DND-41 (cell line): ENCODE data around the gene PGBD5.

Source experiments
- ATAC-seq: fragments of 200-7000 bp; cut with Tn5 transposase; 3 replicates; pipeline ENCODE4 v1.9.1; 2021; ENCODE audit warnings: low read depth; ENCODE audit not compliant: insufficient read depth
- DNase-seq: peaks from one replicate; pipeline ENCODE4 v3.0.0-alpha.2; 2020
- H2AFZ ChIP-seq: 2 replicates; pipeline ENCODE4 v1.6.0; 2012; ENCODE audit warnings: low read depth, low read length
- H3K27ac ChIP-seq: 2 replicates; pipeline ENCODE4 v1.5.1; 2012; ENCODE audit warnings: low read length, inconsistent platforms
- H3K27me3 ChIP-seq: fragments of 200-600 bp; sonication (generic); 2 replicates; pipeline ENCODE4 v1.6.0; 2012; ENCODE audit warnings: low read length, mild to moderate bottlenecking, inconsistent platforms; ENCODE audit not compliant: insufficient read depth, poor library complexity
- H3K36me3 ChIP-seq: 2 replicates; pipeline ENCODE4 v1.5.1; 2012; ENCODE audit warnings: low read length, inconsistent platforms; ENCODE audit not compliant: insufficient read depth
- H3K4me1 ChIP-seq: 2 replicates; pipeline ENCODE4 v1.5.1; 2012; ENCODE audit warnings: mild to moderate bottlenecking, low read length; ENCODE audit not compliant: insufficient read depth
- H3K4me2 ChIP-seq: 2 replicates; pipeline ENCODE4 v1.6.0; 2012; ENCODE audit warnings: mild to moderate bottlenecking, moderate library complexity, low read length, inconsistent platforms; ENCODE audit not compliant: insufficient read depth
- H3K4me3 ChIP-seq, 2 experiments: fragments of 200-600 bp in 1 of 2; shearing (Covaris generic) in 1 of 2; 2 replicates each; pipeline ENCODE4 v1.5.1; 2012 to 2016; ENCODE audit warnings: inconsistent platforms in 2 of 2, low read length in 2 of 2, mild to moderate bottlenecking in 2 of 2, low read depth in 1 of 2, moderate library complexity in 1 of 2
- H3K79me2 ChIP-seq: 2 replicates; pipeline ENCODE4 v1.6.0; 2012; ENCODE audit warnings: low read length, inconsistent platforms; ENCODE audit not compliant: insufficient read depth
- H3K9ac ChIP-seq: 2 replicates; pipeline ENCODE4 v1.6.0; 2012; ENCODE audit warnings: low read depth, mild to moderate bottlenecking, inconsistent platforms, low read length, moderate library complexity
- H3K9me3 ChIP-seq: 2 replicates; pipeline ENCODE4 v1.5.1; 2012; ENCODE audit warnings: low read length, moderate library complexity, mild to moderate bottlenecking, inconsistent platforms; ENCODE audit not compliant: insufficient read depth, severe bottlenecking
- H4K20me1 ChIP-seq: 2 replicates; pipeline ENCODE4 v1.6.0; 2012; ENCODE audit warnings: low read length; ENCODE audit not compliant: insufficient read depth
- EZH2 ChIP-seq: IDR thresholded peaks from 3 replicates; pipeline ENCODE4 v1.6.1; 2012; ENCODE audit warnings: borderline replicate concordance, low read depth, mild to moderate bottlenecking, moderate library complexity, low read length, inconsistent platforms; ENCODE audit not compliant: severe bottlenecking
- TF ChIP-seq, protein P1 (sequence below): IDR thresholded peaks from 2 replicates; pipeline ENCODE4 v1.5.1; 2012; ENCODE audit warnings: borderline replicate concordance, low read length, moderate library complexity, mild to moderate bottlenecking; ENCODE audit not compliant: poor library complexity, severe bottlenecking; ENCODE audit errors: extremely low read depth

Gene PGBD5

DNA sequence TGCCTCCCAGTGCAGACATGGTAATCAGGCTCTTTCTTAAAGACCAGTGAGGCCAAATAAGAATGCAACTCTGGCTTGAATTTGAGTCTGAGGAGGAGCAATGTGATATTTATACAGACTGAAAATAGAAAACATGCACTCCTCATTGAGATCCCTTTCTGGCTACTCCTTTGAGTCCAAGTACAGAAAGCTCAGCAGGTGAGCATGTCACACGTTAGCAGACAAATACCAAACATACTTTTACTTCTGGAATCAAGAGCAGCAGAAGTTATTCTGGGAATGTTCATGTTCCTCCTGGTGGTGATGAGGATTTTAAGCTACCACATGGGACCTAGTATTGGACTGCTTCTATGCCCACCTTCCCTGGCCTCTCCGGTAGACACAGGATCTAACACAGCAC is 48.3 kb downstream of the PGBD5 start:
- TF ChIP-seq EZH2 = no peak
- TF ChIP-seq, protein P1, sequence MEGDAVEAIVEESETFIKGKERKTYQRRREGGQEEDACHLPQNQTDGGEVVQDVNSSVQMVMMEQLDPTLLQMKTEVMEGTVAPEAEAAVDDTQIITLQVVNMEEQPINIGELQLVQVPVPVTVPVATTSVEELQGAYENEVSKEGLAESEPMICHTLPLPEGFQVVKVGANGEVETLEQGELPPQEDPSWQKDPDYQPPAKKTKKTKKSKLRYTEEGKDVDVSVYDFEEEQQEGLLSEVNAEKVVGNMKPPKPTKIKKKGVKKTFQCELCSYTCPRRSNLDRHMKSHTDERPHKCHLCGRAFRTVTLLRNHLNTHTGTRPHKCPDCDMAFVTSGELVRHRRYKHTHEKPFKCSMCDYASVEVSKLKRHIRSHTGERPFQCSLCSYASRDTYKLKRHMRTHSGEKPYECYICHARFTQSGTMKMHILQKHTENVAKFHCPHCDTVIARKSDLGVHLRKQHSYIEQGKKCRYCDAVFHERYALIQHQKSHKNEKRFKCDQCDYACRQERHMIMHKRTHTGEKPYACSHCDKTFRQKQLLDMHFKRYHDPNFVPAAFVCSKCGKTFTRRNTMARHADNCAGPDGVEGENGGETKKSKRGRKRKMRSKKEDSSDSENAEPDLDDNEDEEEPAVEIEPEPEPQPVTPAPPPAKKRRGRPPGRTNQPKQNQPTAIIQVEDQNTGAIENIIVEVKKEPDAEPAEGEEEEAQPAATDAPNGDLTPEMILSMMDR = no peak
- Histone ChIP-seq H3K4me1 (no peaks in the 10 kb centered on the region), H3K27me3 (peaks cover 4% of the 10 kb centered on the region), H3K4me3 (no peak overlapping the region), H3K4me2 (no peak overlapping the region), H3K79me2 (no peaks in the 10 kb centered on the region), H2AFZ (no peak overlapping the region), H3K36me3 (no peaks in the 10 kb centered on the region), H3K9ac (no peak overlapping the region), H3K9me3 (peaks cover 20% of the 10 kb centered on the region), H3K27ac (no peak overlapping the region), H4K20me1 (no peaks in the 10 kb centered on the region)
- ATAC-seq (no peak), DNase-seq (no peak)

DNA sequence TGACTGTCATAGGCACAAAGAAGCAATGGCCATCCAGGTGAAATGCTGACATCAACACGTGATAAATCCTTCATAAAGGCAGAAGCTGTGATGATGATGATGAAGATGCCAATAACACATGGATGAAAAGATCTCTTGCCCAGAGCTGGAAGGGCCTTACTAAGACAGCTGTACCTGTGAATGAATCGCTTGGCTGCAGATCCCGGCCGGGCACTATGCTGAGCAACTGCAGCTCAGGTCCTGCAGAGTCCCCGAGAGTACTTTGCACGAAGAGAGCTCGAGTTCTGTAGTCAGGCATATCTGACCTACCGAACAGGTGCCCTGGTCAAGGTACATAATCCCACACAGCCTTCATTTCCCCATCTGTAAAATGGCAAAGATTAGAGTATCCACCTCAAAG is 48.8 kb downstream of the PGBD5 start:
- TF ChIP-seq EZH2 = no peak
- TF ChIP-seq, protein P1 = no peak
- no peaks in the 10 kb centered on the region for H3K79me2 ChIP-seq
- no peaks in the 10 kb centered on the region for H3K36me3 ChIP-seq
- H3K27me3 ChIP-seq = peaks cover 4% of the 10 kb centered on the region
- no peak overlapping the region for H3K4me3 ChIP-seq
- H3K9ac ChIP-seq = no peak overlapping the region
- H3K4me2 ChIP-seq = no peak overlapping the region
- H4K20me1 ChIP-seq = no peaks in the 10 kb centered on the region
- peaks cover 20% of the 10 kb centered on the region for H3K9me3 ChIP-seq
- no peak overlapping the region for H3K27ac ChIP-seq
- ATAC-seq = no peak
- DNase-seq = no peak
- no peaks in the 10 kb centered on the region for H3K4me1 ChIP-seq
- H2AFZ ChIP-seq = no peak overlapping the region

DNA sequence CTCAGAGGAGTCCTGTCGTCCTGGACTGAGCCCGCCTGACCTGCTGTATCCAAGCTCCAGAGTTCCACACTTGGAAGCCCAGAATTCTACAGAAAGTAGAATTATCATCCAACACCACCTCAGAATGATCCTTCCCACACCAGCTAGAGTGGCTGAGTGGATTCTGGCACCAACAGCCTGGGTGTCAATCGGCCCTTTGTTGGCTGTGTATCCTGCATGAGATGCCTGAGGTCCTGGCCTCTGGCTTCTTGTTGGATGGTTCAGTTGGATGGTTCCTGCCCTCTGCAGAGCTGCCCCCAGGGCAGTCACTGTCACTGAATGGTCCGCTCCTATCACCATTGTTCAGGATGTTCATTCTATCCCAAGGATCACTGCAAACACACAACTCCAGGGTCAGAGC is 49.8 kb downstream of the PGBD5 start:
- Histone ChIP-seq H4K20me1 (no peaks in the 10 kb centered on the region), H3K4me2 (no peak overlapping the region), H2AFZ (no peak overlapping the region), H3K79me2 (no peaks in the 10 kb centered on the region), H3K4me3 (no peak overlapping the region), H3K27ac (no peak overlapping the region), H3K36me3 (no peaks in the 10 kb centered on the region), H3K9ac (no peak overlapping the region), H3K9me3 (peaks cover 20% of the 10 kb centered on the region), H3K27me3 (peaks cover 4% of the 10 kb centered on the region), H3K4me1 (no peaks in the 10 kb centered on the region)
- ATAC-seq = no peak
- TF ChIP-seq, protein P1 = no peak
- no peak for TF ChIP-seq EZH2
- DNase-seq = no peak

DNA sequence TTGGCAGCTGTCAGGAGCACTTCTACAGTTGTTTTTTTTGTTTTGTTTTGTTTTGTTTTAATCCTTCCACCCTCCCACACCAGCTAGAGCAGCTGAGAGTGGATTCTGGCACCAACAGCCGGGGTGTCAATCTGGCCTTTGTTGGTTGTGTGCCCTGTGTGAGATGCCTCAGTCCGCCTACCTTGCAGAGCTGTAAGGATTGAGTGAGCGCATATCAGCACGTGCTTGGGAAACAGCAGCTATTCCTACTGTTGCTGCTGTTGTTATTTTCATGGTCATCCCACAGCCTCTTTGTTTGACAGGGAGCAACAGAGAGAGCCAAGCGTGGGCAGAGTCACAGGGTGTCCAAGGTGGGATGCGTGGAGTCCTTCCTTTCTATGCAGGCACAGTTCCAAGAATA is 50.4 kb downstream of the PGBD5 start:
- ATAC-seq (no peak), DNase-seq (no peak)
- H4K20me1 ChIP-seq = no peaks in the 10 kb centered on the region
- no peak overlapping the region for H3K27ac ChIP-seq
- no peak overlapping the region for H3K4me3 ChIP-seq
- no peaks in the 10 kb centered on the region for H3K36me3 ChIP-seq
- H3K9ac ChIP-seq = no peak overlapping the region
- H3K9me3 ChIP-seq = peaks cover 20% of the 10 kb centered on the region
- TF ChIP-seq EZH2 = no peak
- TF ChIP-seq, protein P1 = no peak
- no peak overlapping the region for H3K4me2 ChIP-seq
- H2AFZ ChIP-seq = no peak overlapping the region
- no peaks in the 10 kb centered on the region for H3K4me1 ChIP-seq
- H3K27me3 ChIP-seq = peaks cover 4% of the 10 kb centered on the region
- no peaks in the 10 kb centered on the region for H3K79me2 ChIP-seq
